ENCODE data around the gene APH1A.
"Not testable (repeated sequence)": the region's sequence is repeated elsewhere in the genome, so short reads cannot be mapped to it uniquely, and the experiment has no call there.

The APH1A gene

DNA sequence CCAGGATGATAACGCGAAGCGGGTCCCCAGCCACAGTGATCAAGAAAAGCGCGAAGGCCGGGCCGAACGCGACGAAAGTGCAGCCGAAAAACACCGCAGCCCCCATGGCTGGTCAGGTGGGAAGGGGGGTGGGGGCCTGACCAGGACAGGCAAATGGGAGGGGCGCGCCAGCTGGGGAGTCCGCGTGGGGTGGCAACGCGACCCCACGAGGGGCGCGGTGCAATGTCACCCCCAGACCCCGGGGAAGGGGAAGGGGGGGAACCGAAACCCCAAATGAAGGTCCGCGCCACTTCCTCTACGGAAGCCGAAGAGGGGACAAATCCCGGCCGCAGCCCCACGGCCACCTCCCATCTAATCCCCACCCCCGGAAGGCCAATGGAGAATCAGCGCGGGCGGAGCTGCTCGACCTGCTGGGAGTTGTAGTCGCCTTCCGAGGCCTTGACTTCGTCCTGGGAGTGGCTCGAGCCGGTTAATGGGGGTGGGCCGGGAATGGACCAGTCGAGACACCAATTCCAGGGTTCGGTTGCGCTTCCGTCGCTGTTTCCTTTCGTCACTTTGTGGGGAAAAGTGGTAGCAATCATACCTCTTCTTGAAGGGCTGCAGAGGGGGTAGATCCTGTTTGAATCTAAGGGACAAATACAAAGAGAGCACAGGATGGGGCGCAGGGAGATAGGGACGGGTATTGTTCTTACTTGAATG lies at the start of gene APH1A:
TSS of gene APH1A (minus strand) at position 312 of the 699 bp plus-strand sequence. CDS start at position 106, 206 bp downstream.
- DNase-seq: peak; percentile 74 to 89

- not testable (repeated sequence) for DNase-seq
Observed at GRCh38 chr1:150314691-150315090, 45.9 kb upstream of the APH1A start.

GRCh38 chr1:150311762-150312161 lies 42.9 kb upstream of the APH1A start:
- DNase-seq: no peak

DNA sequence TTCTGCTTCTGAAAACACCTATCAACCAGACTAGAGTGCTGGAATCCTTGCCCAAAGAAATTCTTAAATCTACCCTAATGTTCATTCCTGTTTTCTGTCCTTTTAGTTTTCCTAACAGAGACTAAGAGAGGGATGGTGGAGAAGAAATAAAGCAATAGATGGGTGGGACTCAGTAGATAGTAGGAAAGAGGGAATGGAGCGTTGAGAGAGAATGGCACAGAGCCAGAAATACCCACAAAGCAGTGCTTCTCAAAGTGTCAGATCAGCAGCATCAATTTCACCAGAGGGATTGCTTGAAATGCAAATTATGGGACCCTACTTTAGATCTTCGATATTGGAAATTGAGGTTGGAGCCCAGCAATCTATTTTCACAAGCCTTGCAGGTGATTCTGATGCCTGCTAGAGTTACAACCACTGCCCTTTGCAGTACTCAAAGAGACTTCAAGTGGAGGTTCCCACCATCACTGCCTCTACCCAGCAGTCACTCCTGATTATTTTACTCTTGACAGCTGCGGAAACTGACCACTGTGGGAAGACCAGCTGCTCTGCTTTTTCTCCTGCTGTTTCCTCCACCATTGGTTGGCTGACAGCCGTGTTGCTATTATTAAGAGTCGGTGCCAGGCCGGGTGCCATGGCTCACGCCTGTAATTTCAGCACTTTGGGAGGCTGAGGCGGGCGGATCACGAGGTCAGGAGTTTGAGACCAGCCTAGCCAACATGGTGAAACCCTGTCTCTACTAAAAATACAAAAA lies 41.1 kb upstream of the APH1A start:
- no peak for DNase-seq

- DNase-seq: not testable (repeated sequence)
Observed at GRCh38 chr1:150308585-150308984, 39.8 kb upstream of the APH1A start.

DNA sequence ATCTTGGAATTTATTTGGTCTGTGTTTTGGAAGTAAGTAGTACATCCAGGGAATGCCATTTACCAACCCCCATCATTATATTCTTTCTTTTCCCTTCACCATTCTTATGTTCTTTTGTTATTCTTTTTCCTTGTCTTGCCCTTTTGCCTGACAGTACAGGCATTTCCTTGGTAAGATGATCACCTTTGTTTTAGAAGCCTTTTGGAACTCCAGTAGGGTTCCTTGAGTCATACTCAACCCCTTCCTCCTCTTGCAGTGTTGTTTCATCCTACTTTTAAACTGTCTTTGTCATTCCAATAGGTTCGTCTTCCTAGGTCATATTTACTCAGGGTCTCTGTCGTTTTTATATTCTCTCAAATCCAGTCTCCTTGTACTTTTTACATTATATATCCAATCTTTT lies 34.1 kb upstream of the APH1A start:
- DNase-seq: no peak

DNA sequence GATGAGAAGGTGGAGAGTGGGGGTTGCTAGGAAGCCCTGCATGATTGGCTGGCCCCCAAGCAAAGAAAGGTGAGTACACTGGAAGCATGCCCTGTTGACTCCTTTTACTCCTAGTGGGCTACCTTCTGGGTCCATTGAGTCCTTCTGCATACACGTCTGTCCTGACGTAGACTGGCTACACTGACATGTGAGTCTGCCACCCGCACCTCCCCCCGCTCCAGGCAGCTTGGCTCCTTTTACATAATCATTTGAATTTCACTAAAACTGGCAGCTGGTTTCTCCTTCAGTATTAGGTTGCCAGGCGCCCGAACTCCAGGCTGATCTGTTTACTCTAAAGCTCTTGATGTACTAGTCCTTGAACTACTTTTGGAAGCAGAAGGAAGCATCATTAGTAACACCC lies 33.5 kb upstream of the APH1A start:
- DNase-seq: no peak

DNA sequence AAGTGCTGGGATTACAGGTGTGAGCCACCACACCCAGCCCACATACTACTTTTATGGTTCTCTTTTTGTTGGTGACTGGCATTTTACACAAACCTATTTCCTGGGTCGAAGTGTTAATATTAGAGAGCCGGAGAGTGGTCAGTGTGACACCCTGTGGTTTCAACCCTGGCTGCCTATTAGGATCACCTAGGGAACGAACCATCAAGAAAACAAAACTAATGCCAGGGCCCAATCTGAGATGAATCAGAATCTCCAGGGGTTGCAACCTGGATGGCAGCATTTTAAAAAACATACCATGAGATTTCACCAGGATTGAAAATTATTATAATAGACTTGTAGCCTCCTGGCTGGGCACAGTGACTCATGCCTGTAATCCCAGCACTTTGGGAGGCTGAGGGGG lies 30.9 kb upstream of the APH1A start:
- no peak for DNase-seq

DNA sequence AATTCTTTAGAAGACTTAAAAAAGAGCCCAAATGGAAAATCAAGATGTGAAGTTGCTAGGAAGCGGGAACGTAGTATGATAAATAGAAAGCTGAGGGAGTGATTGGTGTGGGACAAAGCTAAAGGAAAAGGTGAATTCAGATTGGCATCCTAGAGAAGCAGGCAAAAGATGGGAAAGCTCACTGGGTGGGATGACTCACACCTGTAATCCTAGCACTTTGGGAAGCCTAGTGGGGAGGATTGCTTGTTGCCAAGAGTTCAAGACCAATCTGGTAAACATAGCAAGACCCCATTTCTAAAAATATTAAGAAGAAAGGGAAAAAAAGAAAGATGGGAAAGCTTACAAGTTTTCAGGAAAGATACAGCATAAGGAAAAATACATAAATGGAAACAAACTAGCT lies 26.7 kb upstream of the APH1A start:
- DNase-seq: no peak

DNA sequence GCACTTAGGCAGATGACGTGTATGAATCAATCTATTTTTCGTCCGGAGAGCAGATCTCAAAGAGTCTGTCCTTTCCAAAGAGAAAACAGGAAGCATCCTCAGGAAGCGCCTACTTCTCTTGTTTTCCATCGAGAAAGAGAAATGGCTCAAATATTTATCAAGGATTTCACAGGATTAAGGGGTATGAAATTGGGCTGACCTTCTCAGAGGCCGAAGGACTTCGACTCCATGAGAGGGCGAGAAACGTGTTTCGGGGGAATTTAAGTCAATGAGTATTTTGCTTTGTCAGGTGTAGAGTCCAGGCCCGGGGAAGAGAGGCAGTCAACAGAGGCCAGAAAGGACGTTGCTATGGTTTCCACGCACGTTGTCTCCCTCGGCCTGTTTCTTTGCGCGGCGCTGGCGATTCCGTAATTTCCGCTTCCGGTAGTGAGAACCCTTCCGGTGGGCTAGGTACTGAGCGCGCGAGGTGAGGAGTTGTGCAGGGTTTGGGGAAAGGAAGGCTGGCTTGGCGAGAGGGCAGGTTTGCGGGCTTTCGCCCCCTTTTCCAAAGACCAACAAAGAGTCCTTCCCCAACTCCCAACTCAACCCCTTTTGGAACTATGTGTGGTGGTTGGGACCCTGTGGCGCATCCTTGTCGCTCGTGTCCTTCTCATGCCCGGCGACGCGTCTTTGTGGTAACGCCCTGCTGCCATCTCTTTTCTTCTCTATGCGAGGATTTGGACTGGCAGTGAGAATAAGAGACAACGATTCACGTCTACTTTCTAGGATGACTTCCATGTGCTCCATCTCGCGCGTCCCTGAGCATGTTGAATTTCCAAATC lies 24.8 kb upstream of the APH1A start, which contains the start of gene MRPS21:
TSS of gene MRPS21 (plus strand) at position 429 of the 821 bp plus-strand sequence. CDS start 506 bp downstream, outside the sequence.
- DNase-seq: peak; percentile 60 to 81

DNA sequence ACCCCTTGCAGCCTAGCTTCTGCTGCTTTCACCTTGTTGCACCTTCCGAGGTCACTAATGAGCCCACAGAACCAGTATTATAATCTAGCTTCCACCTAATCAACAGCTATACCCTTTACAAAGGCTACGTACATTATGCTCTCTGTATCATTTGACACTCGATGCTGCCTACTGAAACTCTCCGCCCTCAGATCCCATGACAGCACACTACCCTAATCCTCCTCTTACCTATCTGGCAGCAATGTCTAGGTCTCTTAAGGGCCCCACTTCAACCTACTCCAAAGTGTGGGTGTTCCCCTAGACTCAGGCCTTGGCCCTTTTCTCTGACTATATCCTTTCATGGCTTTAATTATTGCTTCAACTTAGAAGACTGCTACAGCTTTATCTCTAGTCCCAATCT lies 20.0 kb upstream of the APH1A start:
- no peak for DNase-seq

GRCh38 chr1:150288382-150288781 lies 19.6 kb upstream of the APH1A start:
- no peak for DNase-seq

GRCh38 chr1:150283260-150283659 lies 14.4 kb upstream of the APH1A start:
- no peak for DNase-seq

GRCh38 chr1:150282558-150282958 lies 13.7 kb upstream of the APH1A start:
- DNase-seq: no peak

DNA sequence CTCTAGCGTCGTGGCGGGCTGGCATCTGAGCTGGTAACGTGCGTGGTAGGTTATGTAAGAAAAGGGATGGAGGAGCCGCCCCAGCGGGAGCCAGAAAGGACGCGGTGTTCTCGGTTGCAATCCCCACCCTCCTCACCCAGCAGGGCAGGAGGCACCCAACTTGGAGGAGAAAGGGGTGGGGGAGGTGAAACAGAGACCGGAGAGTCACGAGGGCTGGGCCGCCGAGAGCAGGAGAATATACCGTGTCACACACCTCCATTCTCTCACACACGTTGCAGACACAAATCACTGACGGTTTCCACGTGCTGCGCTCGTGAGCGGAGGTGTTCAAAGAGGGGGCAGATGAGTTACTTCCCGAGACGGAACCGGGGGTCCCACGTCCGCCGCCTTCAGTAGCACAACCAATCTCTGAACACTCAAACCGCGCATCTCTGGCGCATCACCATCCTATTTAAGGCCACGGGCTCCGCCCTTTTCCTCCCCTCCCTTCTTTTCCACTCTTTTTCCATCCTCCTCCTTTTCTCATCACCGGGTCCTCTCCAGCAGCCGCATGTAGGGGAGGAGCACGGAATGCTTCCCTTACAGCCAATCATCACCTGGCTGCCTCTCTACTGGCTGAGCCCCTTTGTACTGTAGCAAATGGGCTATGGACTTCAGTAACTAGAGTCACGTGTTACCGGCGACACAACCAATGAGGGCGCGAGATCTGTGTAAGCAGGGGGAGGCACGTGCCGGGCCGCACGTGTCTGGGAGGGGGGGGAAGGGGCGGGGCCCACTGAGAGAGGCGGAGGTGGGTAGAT lies 13.1 kb upstream of the APH1A start, which contains the start of gene CIART:
TSS of gene CIART (plus strand) at position 797 of the 800 bp plus-strand sequence. CDS start 714 bp downstream, outside the sequence.
- peak; percentile 80 to 92 for DNase-seq

GRCh38 chr1:150281221-150281757 lies 12.5 kb upstream of the APH1A start:
- DNase-seq: peak in 1 of 2 experiments; percentile 49

- no peak for DNase-seq
Observed at GRCh38 chr1:150280138-150280707, 11.4 kb upstream of the APH1A start.

GRCh38 chr1:150273311-150273710 lies 4.5 kb upstream of the APH1A start:
- no peak for DNase-seq

DNA sequence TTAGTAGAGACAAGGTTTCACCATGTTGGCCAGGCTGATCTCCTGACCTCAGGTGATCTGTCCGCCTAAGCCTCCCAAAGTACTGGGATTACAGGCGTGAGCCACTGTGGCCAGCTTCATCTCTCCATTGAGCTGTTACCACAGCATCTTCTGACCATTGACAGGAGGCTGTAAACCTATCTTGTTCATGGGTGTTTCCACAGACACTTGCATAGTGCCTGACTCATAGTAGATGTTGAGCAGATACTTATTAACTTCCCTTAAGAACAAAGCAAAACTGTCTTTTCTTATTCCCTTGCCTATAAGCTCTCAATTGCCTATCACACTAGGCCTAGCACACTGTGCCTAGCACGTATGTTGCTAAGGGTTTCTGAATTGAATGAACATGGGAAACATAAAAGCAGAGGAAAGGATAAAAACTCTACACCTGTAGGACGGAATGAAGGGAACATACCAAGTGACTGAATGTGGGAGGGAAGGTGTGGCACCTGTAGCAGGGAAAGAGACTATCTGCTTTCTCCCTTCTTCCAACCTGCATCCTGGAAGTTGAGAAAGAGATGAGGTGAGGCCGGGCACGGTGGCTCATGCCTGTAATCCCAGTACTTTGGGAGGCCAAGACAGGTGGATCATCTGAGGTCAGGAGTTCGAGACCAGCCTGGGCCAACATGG lies 2.6 kb upstream of the APH1A start:
- DNase-seq: no peak

GRCh38 chr1:150269451-150269850 lies 635 bp upstream of the APH1A start:
- no peak for DNase-seq

DNA sequence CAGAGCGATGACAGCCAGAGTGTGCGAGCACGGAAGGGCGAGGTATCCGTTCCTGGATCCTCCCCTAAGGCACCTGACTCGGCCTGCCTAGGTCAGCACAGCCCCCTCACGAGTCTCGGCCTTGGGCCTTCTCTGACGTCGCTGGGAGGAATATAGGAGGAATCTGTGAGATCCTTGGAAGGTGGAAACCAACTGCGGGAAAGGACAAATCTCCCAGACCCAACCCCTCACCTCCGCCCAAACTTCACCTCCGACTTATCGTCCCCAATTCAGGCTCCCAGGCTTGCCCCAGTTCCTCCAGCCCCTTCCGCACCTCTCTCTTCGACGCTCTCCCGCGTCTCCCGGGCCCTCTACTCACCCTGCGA lies 494 bp downstream of the APH1A start:
- no peak for DNase-seq

Measured in SW 1271 (cell line).